Breast epithelium (tissue), 4 donors: ENCODE data around the gene CHCHD5. TPM values are rescaled to one million over a fixed set of nuclear protein-coding genes. Genes with fewer than 3 reads are reported as not detected.
"Not testable (repeated sequence)": the region's sequence is repeated elsewhere in the genome, so short reads cannot be mapped to it uniquely, and the experiment has no call there.

Experiments used
- DNase-seq, 2 donors: peaks; one replicate each; pipeline ENCODE4 v3.0.0-alpha.2; 2019; ENCODE audit warnings: low spot score in 2 of 2
- H3K27ac ChIP-seq, 2 donors: fragments of 200-600 bp; sonication (generic) in 1 of 2; one replicate each; pipeline ENCODE4 v1.5.1; 2016 to 2019; ENCODE audit warnings: mild to moderate bottlenecking in 1 of 2
- H3K27me3 ChIP-seq, 2 donors: fragments of 200-600 bp; sonication (generic) in 1 of 2; one replicate each; pipeline versions ENCODE4 v1.5.1 to v1.6.0; 2017 to 2019; ENCODE audit warnings: control low read depth in 1 of 2, mild to moderate bottlenecking in 1 of 2
- H3K36me3 ChIP-seq: fragments of 200-600 bp; one replicate; pipeline ENCODE4 v1.5.1; 2019
- H3K4me1 ChIP-seq, 2 donors: fragments of 200-600 bp; sonication (generic); one replicate each; pipeline ENCODE4 v1.5.1; 2016 to 2019; ENCODE audit warnings: control low read depth in 1 of 2
- H3K4me3 ChIP-seq, 3 donors: fragments of 200-600 bp; sonication (generic); 1 replicate in 2 of 3; 2 replicates in 1 of 3; pipeline ENCODE4 v1.5.1; 2016 to 2019; ENCODE audit warnings: mild to moderate bottlenecking in 3 of 3, moderate library complexity in 2 of 3
- H3K9me3 ChIP-seq, 2 donors: fragments of 200-600 bp; sonication (generic) in 1 of 2; one replicate each; pipeline ENCODE4 v1.5.1; 2016 to 2019; ENCODE audit warnings: control low read depth in 1 of 2
- POLR2A ChIP-seq: fragments of 450-650 bp; IDR thresholded peaks from one replicate; pipeline ENCODE4 v1.6.1; 2016; ENCODE audit warnings: antibody characterized with exemption, mild to moderate bottlenecking, moderate library complexity
- POLR2AphosphoS5 ChIP-seq, 3 donors: sonication (generic); formaldehyde crosslinking; IDR thresholded peaks; one replicate each; pipeline ENCODE4 v1.6.1; 2017; ENCODE audit warnings: antibody characterized with exemption in 3 of 3
- intact Hi-C: fragments of 100-400 bp; cut with DNase I; formaldehyde crosslinking; loops from one replicate; pipeline ENCODE4 v1.15.1; 2023; ENCODE audit warnings: low total_unique reads
- total RNA-seq, 3 donors: library from RNA; depleted of rRNA; stranded (reverse); fragments of >200 nt; gene quantifications; one replicate each; pipeline ENCODE4 v1.1.0, GENCODE V29; 2016
- TF ChIP-seq, protein P1 (sequence below), 3 donors: fragments of 450-650 bp; IDR thresholded peaks; one replicate each; pipeline ENCODE4 v1.5.1; 2016 to 2017; ENCODE audit warnings: antibody characterized with exemption in 3 of 3, mild to moderate bottlenecking in 3 of 3, moderate library complexity in 3 of 3

The CHCHD5 gene, protein sequence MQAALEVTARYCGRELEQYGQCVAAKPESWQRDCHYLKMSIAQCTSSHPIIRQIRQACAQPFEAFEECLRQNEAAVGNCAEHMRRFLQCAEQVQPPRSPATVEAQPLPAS
- total RNA-seq: 10 to 100 TPM; 19.0 to 20.2 (median 19.5) TPM

DNA sequence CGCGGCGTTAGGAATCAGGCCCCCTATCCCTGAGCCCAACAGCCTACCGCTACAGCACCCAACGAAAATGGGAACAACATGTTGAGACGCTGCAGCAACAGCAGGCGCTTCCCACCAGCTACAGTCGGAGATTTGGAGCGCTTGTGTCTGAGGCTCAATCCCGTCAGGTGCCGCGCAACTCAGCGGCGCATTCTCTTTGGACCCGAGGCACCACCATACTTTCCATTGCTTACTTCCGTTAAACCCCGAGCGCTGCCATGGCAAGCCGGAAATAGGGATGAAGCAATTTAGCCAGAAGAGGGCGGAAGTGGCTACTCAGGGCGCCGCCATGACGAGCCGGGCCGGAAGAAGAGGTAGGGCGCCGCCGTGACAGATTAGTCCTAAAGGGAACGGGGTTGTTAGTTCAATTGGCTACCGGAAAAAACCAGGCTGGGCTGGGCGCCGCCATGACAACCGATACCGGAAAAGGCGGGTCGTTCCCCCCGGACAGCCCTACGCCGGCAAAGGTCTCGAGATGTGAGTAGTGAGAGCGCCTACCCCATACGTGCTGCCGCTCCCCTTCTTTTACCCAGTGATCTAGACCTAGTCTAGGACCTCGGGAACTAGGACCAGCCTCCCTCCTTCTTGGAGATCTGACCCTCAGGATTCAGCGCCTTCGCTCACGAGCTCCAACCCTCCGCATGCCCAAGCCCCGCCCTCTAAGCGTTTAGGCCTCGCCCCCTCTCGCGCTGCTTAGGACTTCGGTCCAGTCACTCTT is at the start of gene CHCHD5:
Gene CHCHD5, plus strand, starts transcription at position 476 of the 757 bp plus-strand sequence. Its CDS starts 39 bp downstream, at position 515.
- Histone ChIP-seq H3K27ac (peak within 1 kb of the TSS; percentile 98 to 99), H3K4me3 (peak within 1 kb of the TSS; percentile 62 to 91 (median 65)), H3K4me1 (no peaks in the 10 kb centered on the region), H3K36me3 (no peaks in the 10 kb centered on the region), H3K27me3 (no peaks in the 10 kb centered on the region), H3K9me3 (no peaks in the 10 kb centered on the region)
- TF ChIP-seq, protein P1, sequence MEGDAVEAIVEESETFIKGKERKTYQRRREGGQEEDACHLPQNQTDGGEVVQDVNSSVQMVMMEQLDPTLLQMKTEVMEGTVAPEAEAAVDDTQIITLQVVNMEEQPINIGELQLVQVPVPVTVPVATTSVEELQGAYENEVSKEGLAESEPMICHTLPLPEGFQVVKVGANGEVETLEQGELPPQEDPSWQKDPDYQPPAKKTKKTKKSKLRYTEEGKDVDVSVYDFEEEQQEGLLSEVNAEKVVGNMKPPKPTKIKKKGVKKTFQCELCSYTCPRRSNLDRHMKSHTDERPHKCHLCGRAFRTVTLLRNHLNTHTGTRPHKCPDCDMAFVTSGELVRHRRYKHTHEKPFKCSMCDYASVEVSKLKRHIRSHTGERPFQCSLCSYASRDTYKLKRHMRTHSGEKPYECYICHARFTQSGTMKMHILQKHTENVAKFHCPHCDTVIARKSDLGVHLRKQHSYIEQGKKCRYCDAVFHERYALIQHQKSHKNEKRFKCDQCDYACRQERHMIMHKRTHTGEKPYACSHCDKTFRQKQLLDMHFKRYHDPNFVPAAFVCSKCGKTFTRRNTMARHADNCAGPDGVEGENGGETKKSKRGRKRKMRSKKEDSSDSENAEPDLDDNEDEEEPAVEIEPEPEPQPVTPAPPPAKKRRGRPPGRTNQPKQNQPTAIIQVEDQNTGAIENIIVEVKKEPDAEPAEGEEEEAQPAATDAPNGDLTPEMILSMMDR (IDR thresholded peaks at IDR 0.05): peak in 2 of 3 donors; percentile 20 to 38
- TF ChIP-seq POLR2AphosphoS5 (IDR thresholded peaks at IDR 0.05) (peak; percentile 88 to 90 (median 89)), POLR2A (no peak)
- peak; percentile 94 to 95 for DNase-seq
- intact Hi-C loops: no loop called here

DNA sequence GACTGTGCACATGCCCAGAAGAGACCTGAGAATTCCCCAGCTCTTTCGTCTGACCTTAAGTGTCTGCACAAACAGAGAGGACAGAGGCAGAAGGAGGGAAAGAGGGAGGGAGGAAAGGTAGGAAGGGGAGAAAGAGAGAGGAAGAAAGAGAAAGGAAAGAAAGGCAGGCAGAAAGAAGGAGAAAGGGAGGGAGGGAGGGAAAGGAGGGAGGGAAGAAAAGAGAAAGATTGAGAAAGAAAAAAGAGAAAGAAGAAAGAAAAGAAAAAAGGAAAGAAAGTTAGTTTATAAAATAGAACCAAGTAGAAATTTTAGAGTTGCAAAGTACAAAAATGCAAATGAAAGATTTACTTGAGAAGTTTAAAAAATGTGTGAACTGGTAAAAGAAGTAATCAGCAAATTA is 49.6 kb upstream of the CHCHD5 start:
- no peaks in the 10 kb centered on the region for H3K9me3 ChIP-seq
- H3K4me1 ChIP-seq: no peaks in the 10 kb centered on the region
- intact Hi-C loops: no loop called here
- no peaks in the 10 kb centered on the region for H3K27me3 ChIP-seq
- no peaks in the 10 kb centered on the region for H3K36me3 ChIP-seq
- no peak overlapping the region for H3K4me3 ChIP-seq
- no peak for TF ChIP-seq POLR2A
- TF ChIP-seq POLR2AphosphoS5 (IDR thresholded peaks at IDR 0.05): no peak
- DNase-seq: no peak
- H3K27ac ChIP-seq: no peak overlapping the region

DNA sequence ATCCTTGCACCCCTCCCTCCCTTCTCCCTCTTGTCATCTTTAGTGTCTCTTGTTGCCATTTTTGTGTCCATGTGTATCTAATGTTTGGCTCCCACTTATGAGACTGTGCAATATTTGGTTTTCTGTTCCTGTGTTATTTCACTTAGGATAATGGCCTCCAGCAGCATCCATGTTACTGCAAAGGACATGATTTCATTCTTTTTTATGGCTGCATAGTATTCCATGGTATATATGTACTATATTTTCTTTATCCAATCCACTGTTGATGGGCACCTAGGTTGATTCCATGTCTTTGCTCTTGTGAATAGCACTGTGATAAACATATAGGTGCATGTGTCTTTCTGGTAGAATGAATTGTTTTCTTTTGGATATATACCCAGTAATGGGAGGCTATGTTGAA is 47.7 kb upstream of the CHCHD5 start:
- intact Hi-C loops, H3K9me3 ChIP-seq, H3K36me3 ChIP-seq, H3K27me3 ChIP-seq, H3K27ac ChIP-seq, DNase-seq, H3K4me1 ChIP-seq, H3K4me3 ChIP-seq: not testable (repeated sequence)

DNA sequence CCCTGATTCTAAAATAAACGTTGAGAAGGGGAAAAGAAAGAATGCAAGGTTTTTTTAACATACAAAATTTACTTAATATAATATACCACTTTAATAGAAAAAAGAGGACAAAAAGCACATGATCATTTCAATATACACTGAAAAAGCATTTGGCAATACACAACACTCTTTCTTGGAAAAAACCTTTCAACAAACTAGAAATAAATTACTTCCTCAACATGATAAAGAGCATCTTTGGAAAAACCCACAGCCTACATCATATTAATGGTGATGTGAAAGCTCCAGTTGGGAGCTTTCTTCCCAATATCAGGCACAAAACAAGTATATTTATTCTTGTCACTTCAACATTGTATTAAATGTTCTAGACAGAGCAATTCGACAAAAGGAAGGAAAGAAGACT is 45.1 kb upstream of the CHCHD5 start:
- Histone ChIP-seq H3K9me3 (no peaks in the 10 kb centered on the region), H3K4me3 (no peak overlapping the region), H3K27ac (no peak overlapping the region), H3K27me3 (no peaks in the 10 kb centered on the region), H3K36me3 (no peaks in the 10 kb centered on the region), H3K4me1 (peaks cover 0 to 9% of the 10 kb centered on the region in 2 donors)
- intact Hi-C loops: no loop called here
- no peak for DNase-seq
- TF ChIP-seq POLR2AphosphoS5 (IDR thresholded peaks at IDR 0.05): no peak
- TF ChIP-seq POLR2A: no peak
- TF ChIP-seq, protein P1 (IDR thresholded peaks at IDR 0.05): no peak

DNA sequence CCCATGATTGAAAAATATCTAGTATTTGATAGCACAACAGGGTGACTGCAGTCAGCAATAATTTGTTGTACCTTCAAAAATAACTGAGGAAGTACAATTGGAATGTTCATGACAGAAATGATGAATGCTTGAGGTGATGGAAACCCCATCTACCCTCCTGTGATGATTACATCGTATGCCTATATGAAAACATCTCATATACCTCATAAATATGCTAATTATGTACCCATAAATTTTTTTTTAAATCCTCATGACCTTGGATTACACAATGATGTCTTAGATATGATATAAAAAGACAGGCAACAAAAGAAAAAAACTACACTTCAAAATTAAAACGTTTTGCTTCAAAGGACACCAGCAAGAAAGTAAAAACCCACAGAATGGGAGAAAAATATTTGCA is 43.5 kb upstream of the CHCHD5 start:
- Histone ChIP-seq H3K27me3 (no peaks in the 10 kb centered on the region), H3K27ac (no peak overlapping the region), H3K9me3 (no peaks in the 10 kb centered on the region), H3K36me3 (no peaks in the 10 kb centered on the region), H3K4me1 (peaks cover 0 to 9% of the 10 kb centered on the region in 2 donors), H3K4me3 (no peak overlapping the region)
- no peak for DNase-seq
- no peak for TF ChIP-seq POLR2AphosphoS5 (IDR thresholded peaks at IDR 0.05)
- TF ChIP-seq, protein P1 (IDR thresholded peaks at IDR 0.05): no peak
- TF ChIP-seq POLR2A: no peak
- intact Hi-C loops: loop anchor here (5.0 kb wide), 1 partner anchor 1364 kb away; no protein-coding TSS in a partner anchor
